Neural cell (in vitro differentiated cells): Measurements from ENCODE around the gene AHRR. TPM values are rescaled to one million over a fixed set of nuclear protein-coding genes. Genes with fewer than 3 reads are reported as not detected.

ENCODE experiments used
- H2AFZ ChIP-seq: fragments of 200-600, 300-800 bp; sonication (generic), shearing (Covaris generic); 2 replicates; pipeline ENCODE4 v1.6.0; 2014; ENCODE audit warnings: low read depth, mild to moderate bottlenecking, antibody characterized with exemption, low read length, moderate library complexity
- H3F3A ChIP-seq: fragments of 200-600 bp; shearing (Covaris generic); 2 replicates; pipeline ENCODE4 v1.6.1; 2016; ENCODE audit warnings: mild to moderate bottlenecking, moderate library complexity, mixed read lengths, antibody characterized with exemption, low read length; ENCODE audit not compliant: insufficient read depth, poor library complexity, severe bottlenecking
- H3K27ac ChIP-seq: fragments of 200-600, 300-800 bp; sonication (generic), shearing (Covaris generic); 2 replicates; pipeline ENCODE4 v1.5.1; 2014; ENCODE audit warnings: mild to moderate bottlenecking, low read length, moderate library complexity
- H3K27me3 ChIP-seq: fragments of 300-800, 200-600 bp; sonication (generic), shearing (Covaris generic); 2 replicates; pipeline ENCODE4 v1.6.0; 2014; ENCODE audit warnings: mild to moderate bottlenecking, low read depth, low read length, moderate library complexity; ENCODE audit not compliant: insufficient read depth
- H3K36me3 ChIP-seq: fragments of 300-800, 200-600 bp; sonication (generic), shearing (Covaris generic); 2 replicates; pipeline ENCODE4 v1.5.1; 2014; ENCODE audit warnings: mild to moderate bottlenecking, antibody characterized with exemption, low read length, moderate library complexity; ENCODE audit not compliant: insufficient read depth
- H3K4me2 ChIP-seq: fragments of 300-800, 200-600 bp; sonication (generic), shearing (Covaris generic); 2 replicates; pipeline ENCODE4 v1.6.0; 2014; ENCODE audit warnings: mild to moderate bottlenecking, low read length
- H3K4me3 ChIP-seq: fragments of 300-800, 200-600 bp; sonication (generic), shearing (Covaris generic); 2 replicates; pipeline ENCODE4 v1.5.1; 2014; ENCODE audit warnings: mild to moderate bottlenecking, low read length, moderate library complexity
- H3K79me2 ChIP-seq: fragments of 200-600 bp; shearing (Covaris generic); replicated peaks from 2 replicates; pipeline ENCODE4 v1.6.0; 2014; ENCODE audit warnings: mild to moderate bottlenecking, low read length, moderate library complexity; ENCODE audit not compliant: insufficient read depth
- H3K9ac ChIP-seq: fragments of 300-800, 200-600 bp; sonication (generic), shearing (Covaris generic); 2 replicates; pipeline ENCODE4 v1.6.1; 2016; ENCODE audit warnings: mild to moderate bottlenecking, low read length, mixed read lengths
- H3K9me2 ChIP-seq: fragments of 200-600 bp; shearing (Covaris generic); 2 replicates; pipeline ENCODE4 v1.6.1; 2016; ENCODE audit warnings: mild to moderate bottlenecking, low read length, mixed read lengths; ENCODE audit not compliant: insufficient read depth
- H3K9me3 ChIP-seq: fragments of 200-600, 300-800 bp; sonication (generic), shearing (Covaris generic); 2 replicates; pipeline ENCODE4 v1.6.1; 2016; ENCODE audit warnings: mild to moderate bottlenecking, mixed run types, low read length, moderate library complexity, mixed read lengths
- H4K20me1 ChIP-seq: fragments of 200-600 bp; shearing (Covaris generic); 2 replicates; pipeline ENCODE4 v1.6.1; 2016; ENCODE audit warnings: mild to moderate bottlenecking, mixed run types; ENCODE audit not compliant: insufficient read depth
- EP300 ChIP-seq: fragments of 450-650 bp; conservative IDR thresholded peaks from 2 replicates; pipeline ENCODE4 v1.6.1; 2014; ENCODE audit warnings: antibody characterized with exemption, mild to moderate bottlenecking, moderate library complexity; ENCODE audit not compliant: poor library complexity, severe bottlenecking
- EZH2 ChIP-seq: fragments of 200-600, 300-800 bp; shearing (Covaris generic), sonication (generic); IDR thresholded peaks from 2 replicates; pipeline ENCODE4 v1.6.1; 2014; ENCODE audit warnings: antibody characterized with exemption, low read length, borderline replicate concordance, mild to moderate bottlenecking; ENCODE audit not compliant: insufficient read depth, poor library complexity, severe bottlenecking
- MXI1 ChIP-seq: fragments of 450-650 bp; conservative IDR thresholded peaks from 2 replicates; pipeline ENCODE4 v1.6.1; 2014; ENCODE audit warnings: antibody characterized with exemption, mild to moderate bottlenecking; ENCODE audit not compliant: poor library complexity, severe bottlenecking
- POLR2AphosphoS5 ChIP-seq: IDR thresholded peaks from 2 replicates; pipeline ENCODE4 v1.6.1; 2012
- RAD21 ChIP-seq: fragments of 450-650 bp; conservative IDR thresholded peaks from 2 replicates; pipeline ENCODE4 v1.6.1; 2014; ENCODE audit warnings: antibody characterized with exemption, mild to moderate bottlenecking, moderate library complexity
- SMC3 ChIP-seq: fragments of 450-650 bp; conservative IDR thresholded peaks from 2 replicates; pipeline ENCODE4 v1.6.1; 2014; ENCODE audit warnings: antibody characterized with exemption, mild to moderate bottlenecking, moderate library complexity; ENCODE audit not compliant: poor library complexity
- TAF1 ChIP-seq: IDR thresholded peaks from 2 replicates; pipeline ENCODE4 v1.6.1; 2012; ENCODE audit warnings: low read depth
- polyA plus RNA-seq: library from polyadenylated mRNA; depleted of rRNA; stranded (reverse); fragments of >200 nt; gene quantifications from 2 replicates; pipeline ENCODE4 v1.2.3, GENCODE V29; 2014
- TF ChIP-seq, protein P1 (sequence below): fragments of 450-650 bp; IDR thresholded peaks from 2 replicates; pipeline ENCODE4 v1.5.1; 2014; ENCODE audit warnings: antibody characterized with exemption, mild to moderate bottlenecking, moderate library complexity; ENCODE audit not compliant: poor library complexity, severe bottlenecking
- TF ChIP-seq, protein P2 (sequence below): IDR thresholded peaks from 2 replicates; pipeline ENCODE4 v1.6.1; 2012; ENCODE audit warnings: borderline replicate concordance

The AHRR gene
- polyA plus RNA-seq, 1 donor from 2014 or later: 0.26 TPM

DNA sequence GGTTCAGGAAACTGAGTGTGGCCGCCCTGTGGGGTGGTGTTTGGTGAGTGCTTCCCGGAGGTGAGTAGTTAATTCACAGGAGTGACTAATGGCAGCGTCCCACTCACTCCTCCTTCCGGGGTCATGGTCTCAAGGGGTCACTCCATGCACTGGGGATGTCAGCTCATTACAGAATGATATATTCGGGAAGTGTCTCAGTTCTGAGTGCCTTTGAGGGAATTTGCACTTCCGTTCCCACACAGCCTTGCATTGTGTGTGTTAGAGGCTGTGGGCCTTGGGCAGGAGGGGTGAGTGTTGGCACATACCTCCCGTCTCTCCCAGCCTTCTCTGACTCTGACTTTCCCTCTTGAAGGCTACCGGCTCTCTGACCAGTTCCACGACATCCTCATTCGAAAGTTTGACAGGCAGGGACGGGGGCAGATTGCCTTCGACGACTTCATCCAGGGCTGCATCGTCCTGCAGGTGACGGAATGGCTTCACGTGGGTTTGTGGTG lies 10.5 kb upstream of the AHRR start:
- Histone ChIP-seq H3K4me2 (no peak overlapping the region), H3K27ac (no peak overlapping the region), H3K9me3 (no peaks in the 10 kb centered on the region), H3K79me2 (no peaks in the 10 kb centered on the region), H3K27me3 (no peaks in the 10 kb centered on the region), H3F3A (no peaks in the 10 kb centered on the region), H3K9ac (no peak overlapping the region), H3K9me2 (no peaks in the 10 kb centered on the region), H3K36me3 (no peaks in the 10 kb centered on the region), H2AFZ (no peak overlapping the region), H4K20me1 (no peaks in the 10 kb centered on the region), H3K4me3 (no peak overlapping the region)
- TF ChIP-seq MXI1 (no peak), TAF1 (no peak), EZH2 (no peak), POLR2AphosphoS5 (no peak), SMC3 (no peak), RAD21 (no peak), EP300 (no peak)
- TF ChIP-seq, protein P1, sequence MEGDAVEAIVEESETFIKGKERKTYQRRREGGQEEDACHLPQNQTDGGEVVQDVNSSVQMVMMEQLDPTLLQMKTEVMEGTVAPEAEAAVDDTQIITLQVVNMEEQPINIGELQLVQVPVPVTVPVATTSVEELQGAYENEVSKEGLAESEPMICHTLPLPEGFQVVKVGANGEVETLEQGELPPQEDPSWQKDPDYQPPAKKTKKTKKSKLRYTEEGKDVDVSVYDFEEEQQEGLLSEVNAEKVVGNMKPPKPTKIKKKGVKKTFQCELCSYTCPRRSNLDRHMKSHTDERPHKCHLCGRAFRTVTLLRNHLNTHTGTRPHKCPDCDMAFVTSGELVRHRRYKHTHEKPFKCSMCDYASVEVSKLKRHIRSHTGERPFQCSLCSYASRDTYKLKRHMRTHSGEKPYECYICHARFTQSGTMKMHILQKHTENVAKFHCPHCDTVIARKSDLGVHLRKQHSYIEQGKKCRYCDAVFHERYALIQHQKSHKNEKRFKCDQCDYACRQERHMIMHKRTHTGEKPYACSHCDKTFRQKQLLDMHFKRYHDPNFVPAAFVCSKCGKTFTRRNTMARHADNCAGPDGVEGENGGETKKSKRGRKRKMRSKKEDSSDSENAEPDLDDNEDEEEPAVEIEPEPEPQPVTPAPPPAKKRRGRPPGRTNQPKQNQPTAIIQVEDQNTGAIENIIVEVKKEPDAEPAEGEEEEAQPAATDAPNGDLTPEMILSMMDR: no peak
- TF ChIP-seq, protein P2, sequence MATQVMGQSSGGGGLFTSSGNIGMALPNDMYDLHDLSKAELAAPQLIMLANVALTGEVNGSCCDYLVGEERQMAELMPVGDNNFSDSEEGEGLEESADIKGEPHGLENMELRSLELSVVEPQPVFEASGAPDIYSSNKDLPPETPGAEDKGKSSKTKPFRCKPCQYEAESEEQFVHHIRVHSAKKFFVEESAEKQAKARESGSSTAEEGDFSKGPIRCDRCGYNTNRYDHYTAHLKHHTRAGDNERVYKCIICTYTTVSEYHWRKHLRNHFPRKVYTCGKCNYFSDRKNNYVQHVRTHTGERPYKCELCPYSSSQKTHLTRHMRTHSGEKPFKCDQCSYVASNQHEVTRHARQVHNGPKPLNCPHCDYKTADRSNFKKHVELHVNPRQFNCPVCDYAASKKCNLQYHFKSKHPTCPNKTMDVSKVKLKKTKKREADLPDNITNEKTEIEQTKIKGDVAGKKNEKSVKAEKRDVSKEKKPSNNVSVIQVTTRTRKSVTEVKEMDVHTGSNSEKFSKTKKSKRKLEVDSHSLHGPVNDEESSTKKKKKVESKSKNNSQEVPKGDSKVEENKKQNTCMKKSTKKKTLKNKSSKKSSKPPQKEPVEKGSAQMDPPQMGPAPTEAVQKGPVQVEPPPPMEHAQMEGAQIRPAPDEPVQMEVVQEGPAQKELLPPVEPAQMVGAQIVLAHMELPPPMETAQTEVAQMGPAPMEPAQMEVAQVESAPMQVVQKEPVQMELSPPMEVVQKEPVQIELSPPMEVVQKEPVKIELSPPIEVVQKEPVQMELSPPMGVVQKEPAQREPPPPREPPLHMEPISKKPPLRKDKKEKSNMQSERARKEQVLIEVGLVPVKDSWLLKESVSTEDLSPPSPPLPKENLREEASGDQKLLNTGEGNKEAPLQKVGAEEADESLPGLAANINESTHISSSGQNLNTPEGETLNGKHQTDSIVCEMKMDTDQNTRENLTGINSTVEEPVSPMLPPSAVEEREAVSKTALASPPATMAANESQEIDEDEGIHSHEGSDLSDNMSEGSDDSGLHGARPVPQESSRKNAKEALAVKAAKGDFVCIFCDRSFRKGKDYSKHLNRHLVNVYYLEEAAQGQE: no peak

DNA sequence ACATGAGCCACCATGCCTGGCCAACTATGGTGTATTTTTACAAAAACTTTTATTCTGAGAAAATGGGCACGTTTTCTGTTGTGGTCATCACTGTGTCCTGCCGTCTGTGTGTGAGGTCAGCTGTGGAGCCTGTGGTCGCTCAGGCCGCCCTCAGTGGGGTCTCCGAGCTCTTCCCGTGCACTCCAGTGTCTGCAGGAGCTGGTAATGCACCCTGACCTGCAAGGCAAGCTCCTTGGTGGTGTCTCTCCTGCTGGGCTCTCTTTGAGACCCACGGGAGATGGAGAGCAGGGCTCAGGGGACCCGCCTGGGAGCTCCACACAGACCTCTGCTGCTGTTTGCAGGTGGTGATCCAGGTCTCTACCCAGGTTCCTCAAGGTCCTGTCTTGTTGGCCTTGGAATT lies 9.6 kb upstream of the AHRR start:
- Histone ChIP-seq H3K27ac (no peak overlapping the region), H3K9me2 (no peaks in the 10 kb centered on the region), H3K4me2 (no peak overlapping the region), H3K36me3 (no peaks in the 10 kb centered on the region), H3K79me2 (no peaks in the 10 kb centered on the region), H2AFZ (no peak overlapping the region), H3K27me3 (no peaks in the 10 kb centered on the region), H4K20me1 (no peaks in the 10 kb centered on the region), H3K9me3 (no peaks in the 10 kb centered on the region), H3K9ac (no peak overlapping the region), H3K4me3 (no peak overlapping the region), H3F3A (no peaks in the 10 kb centered on the region)
- TF ChIP-seq, protein P1: no peak
- no peak for TF ChIP-seq SMC3
- TF ChIP-seq EZH2: no peak
- no peak for TF ChIP-seq POLR2AphosphoS5
- no peak for TF ChIP-seq TAF1
- TF ChIP-seq EP300: no peak
- TF ChIP-seq, protein P2: no peak
- TF ChIP-seq RAD21: no peak
- no peak for TF ChIP-seq MXI1
